Measurements from ENCODE around the gene FDX2.

Gene FDX2

DNA sequence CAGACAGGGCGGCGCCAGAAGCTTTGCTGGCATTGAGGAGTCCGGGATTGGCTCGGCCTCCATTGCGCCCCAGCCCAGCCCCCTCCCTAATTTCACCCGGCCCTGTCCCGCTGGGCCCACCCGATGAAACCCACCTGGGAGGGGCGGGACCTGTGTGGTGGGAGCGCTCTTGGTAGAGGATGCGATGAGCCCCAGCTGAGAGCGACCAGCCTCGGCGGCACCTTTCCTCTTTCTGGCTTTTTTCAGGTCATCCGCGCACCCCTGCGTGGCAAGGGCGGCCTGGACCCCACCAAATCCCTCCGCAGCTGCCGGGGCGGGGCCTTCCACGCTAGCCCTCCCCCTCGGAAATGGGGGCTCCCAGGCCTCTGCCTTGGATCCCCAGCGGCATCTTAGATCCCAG, 6.4 kb downstream of the FDX2 start, which contains the start of gene ZGLP1:
ZGLP1 (minus strand) TSS at position 393 of the 400 bp plus-strand sequence.
- ChIA-PET CTCF (no interaction called here), POLR2A (interaction anchor here (0.8 kb wide), 1 partner anchor 21 kb away, joined by 5 read pairs; no protein-coding TSS in a partner anchor)
- TF ChIP-seq, protein P1, sequence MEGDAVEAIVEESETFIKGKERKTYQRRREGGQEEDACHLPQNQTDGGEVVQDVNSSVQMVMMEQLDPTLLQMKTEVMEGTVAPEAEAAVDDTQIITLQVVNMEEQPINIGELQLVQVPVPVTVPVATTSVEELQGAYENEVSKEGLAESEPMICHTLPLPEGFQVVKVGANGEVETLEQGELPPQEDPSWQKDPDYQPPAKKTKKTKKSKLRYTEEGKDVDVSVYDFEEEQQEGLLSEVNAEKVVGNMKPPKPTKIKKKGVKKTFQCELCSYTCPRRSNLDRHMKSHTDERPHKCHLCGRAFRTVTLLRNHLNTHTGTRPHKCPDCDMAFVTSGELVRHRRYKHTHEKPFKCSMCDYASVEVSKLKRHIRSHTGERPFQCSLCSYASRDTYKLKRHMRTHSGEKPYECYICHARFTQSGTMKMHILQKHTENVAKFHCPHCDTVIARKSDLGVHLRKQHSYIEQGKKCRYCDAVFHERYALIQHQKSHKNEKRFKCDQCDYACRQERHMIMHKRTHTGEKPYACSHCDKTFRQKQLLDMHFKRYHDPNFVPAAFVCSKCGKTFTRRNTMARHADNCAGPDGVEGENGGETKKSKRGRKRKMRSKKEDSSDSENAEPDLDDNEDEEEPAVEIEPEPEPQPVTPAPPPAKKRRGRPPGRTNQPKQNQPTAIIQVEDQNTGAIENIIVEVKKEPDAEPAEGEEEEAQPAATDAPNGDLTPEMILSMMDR (IDR thresholded peaks at IDR 0.05; ENCODE audit: insufficient read depth, low read length, missing control alignments): no peak

DNA sequence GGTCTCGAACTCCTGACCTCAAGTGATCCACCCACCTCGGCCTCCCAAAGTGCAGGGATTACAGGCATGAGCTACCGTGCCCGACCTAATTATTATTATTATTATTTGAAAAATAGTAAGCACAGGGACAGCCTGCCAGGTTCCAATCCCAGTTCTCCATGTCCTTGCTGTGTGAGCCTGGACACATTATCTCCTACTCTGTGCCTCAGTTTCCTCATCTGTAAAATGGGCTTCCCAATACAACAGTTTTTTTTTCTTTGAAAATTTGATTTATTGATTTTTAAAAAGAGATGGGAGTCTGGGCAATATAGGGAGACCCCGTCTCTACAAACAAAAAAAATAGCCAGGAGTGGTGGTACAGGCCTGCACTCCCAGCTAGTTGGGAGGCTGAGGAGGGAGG, 9.5 kb downstream of the FDX2 start:
- no peak overlapping the region for H3K4me3 ChIP-seq (ENCODE audit: low read depth, low read length)
- ChIA-PET CTCF (interaction anchor here (1.0 to 1.9 kb wide), 5 partner anchors 14 to 84 kb away, joined by 3 to 6 read pairs (median 4); partner anchors contain the start of gene ICAM1), POLR2A (interaction anchor here (1.1 to 2.4 kb wide), 3 partner anchors 14 to 17 kb away, joined by 3 to 15 read pairs (median 4); partner anchors contain the start of gene ICAM5)
- DNase-seq (ENCODE audit: low read depth, low spot score): no peak
- TF ChIP-seq, protein P1 (IDR thresholded peaks at IDR 0.05; ENCODE audit: insufficient read depth, low read length, missing control alignments): no peak

More for the DNA sequence above, 6.4 kb downstream of the FDX2 start, which contains the start of gene ZGLP1:
- H3K4me3 ChIP-seq (ENCODE audit: low read depth, low read length): no peak within 1 kb of the TSS
- no peak for DNase-seq (ENCODE audit: low read depth, low spot score)

DNA sequence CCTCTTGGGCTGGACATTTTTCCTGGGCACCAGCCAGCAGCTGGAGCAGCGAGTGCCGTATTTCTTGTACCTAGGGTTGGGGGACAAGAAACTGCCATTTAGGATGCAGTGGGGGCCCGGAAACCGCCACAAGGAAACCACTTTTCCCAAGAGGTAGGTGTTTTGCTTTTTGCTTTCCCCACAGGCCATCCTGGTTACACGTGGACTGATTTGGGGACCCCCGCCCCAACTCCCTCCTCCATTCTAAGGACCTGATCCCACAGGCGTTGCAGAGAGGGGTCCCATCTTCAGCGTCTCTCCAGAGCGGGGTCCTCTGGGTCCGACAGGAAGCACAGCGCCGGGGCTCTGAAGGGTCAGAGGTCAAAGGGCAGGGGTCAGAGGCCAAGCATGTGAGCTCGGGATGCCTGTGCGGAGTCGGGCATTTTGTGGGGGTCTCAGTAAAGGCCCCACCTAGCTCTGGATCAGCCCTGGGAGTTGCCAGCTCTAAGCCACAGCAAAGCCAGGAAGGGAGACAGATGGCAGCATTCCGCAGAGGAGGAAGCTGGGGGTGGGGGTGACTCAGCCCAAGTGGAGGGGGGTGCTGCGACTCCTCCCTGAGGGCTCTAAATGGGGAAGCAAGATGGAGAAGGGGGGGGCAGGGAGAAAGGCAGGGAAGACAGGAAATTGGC, 10.5 kb downstream of the FDX2 start:
- no peak for DNase-seq (ENCODE audit: low read depth, low spot score)
- TF ChIP-seq, protein P1 (IDR thresholded peaks at IDR 0.05; ENCODE audit: insufficient read depth, low read length, missing control alignments): no peak
- ChIA-PET POLR2A (interaction anchor here (0.6 to 2.4 kb wide), 4 partner anchors 13 to 35 kb away, joined by 3 to 15 read pairs (median 4); partner anchors contain the start of genes ICAM1 and ICAM5), CTCF (interaction anchor here (0.9 to 1.9 kb wide), 11 partner anchors 9 to 113 kb away, joined by 3 to 10 read pairs (median 4); partner anchors contain the start of gene ICAM1)
- H3K4me3 ChIP-seq (ENCODE audit: low read depth, low read length): no peak overlapping the region

DNA sequence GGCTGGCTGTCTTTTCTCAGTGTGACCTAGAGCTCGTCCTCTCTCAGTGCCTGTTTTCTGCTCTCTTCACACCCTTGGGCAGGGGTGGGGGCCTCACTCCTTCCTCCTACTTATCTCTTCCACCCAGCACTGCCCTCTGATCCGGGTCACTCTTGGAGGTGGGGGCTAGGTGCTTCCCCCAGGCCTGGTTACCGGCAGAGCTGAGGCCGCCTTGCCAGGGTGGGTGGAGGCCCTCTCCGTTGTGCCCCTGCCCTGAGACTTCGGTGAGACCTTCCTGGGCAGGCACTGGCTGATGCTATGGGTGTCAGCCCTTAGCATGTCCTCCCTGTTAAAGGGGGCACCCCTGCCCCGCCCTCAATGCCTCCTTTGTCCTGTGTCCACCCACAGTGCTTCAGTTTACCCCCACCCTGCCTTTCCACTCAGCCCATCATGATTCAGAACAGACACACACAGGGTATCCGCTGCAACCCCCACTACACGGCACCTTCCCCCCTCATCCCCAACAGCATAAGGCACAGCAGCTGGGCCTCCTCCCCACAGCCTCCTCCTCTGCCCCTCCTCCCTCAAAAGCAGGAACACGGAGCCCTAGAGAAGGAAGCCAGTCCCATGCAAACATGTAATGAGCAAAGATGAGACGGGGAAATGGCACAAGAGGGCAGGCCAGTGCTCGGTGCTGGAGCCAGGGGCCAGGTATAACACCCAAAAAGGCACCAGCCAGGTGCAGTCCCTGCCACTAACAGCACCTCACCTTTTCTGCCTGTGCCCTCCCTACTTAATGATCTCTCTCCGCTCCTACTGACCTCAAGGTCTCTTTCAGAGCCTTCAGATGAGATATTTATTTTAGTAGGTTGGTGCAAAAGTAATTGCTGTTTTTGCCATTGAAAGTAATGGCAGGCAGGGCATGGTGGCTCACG, 16.0 kb downstream of the FDX2 start:
- ChIA-PET POLR2A (no interaction called here), CTCF (interaction anchor here (1.0 kb wide), 1 partner anchor 40 kb away, joined by 3 read pairs; no protein-coding TSS in a partner anchor)

DNA sequence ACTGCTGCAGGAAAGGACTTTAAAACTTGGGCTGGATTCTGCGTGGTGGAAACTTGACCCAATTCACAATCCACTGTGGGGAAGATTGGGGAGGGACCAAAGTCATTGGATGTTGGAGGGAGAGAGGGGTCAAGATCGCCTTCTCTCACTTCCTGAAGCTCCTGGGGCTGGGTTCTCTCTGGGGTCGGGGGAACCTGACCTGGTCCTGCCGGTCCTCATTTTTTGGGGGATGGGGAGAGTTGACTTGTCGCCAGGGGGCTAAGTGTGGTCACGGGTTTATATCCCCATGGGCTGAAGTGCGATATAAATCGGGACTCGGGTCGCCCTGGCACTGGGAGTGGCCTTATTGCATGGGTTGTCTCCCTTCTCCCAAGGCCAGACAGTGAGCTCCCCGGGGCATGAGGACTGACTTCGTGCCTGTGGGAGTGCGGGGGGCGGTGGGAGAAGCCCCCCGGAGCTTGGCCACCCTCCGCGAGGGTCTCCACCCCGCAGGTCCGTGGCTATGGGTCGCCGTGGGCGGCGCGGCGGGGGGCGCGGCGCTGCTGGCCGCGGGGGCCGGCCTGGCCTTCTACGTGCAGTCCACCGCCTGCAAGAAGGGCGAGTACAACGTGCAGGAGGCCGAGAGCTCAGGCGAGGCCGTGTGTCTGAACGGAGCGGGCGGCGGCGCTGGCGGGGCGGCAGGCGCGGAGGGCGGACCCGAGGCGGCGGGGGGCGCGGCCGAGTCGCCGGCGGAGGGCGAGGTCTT, 19.8 kb downstream of the FDX2 start:
- ChIA-PET CTCF (interaction anchor here (1.0 kb wide), 2 partner anchors 25 to 36 kb away, joined by 3 read pairs; partner anchors contain the start of gene ICAM1), POLR2A (no interaction called here)
- no peak overlapping the region; the same call in 1 of the 2 replicates for H3K4me3 ChIP-seq (ENCODE audit: low read depth, low read length)
- TF ChIP-seq, protein P1 (IDR thresholded peaks at IDR 0.05; ENCODE audit: insufficient read depth, low read length, missing control alignments): no peak
- no peak for DNase-seq (ENCODE audit: low read depth, low spot score)

More for the DNA sequence above, 16.0 kb downstream of the FDX2 start:
- DNase-seq (ENCODE audit: low read depth, low spot score): no peak
- TF ChIP-seq, protein P1 (IDR thresholded peaks at IDR 0.05; ENCODE audit: insufficient read depth, low read length, missing control alignments): no peak
- H3K4me3 ChIP-seq (ENCODE audit: low read depth, low read length): no peak overlapping the region

All from AG04449 (cell line).